PC-9 (cell line): ENCODE data around the gene MEGF8. TPM values are rescaled to one million over a fixed set of nuclear protein-coding genes. Genes with fewer than 3 reads are reported as not detected.

Experiments used
- BruUV-seq: library from RNA; stranded (reverse); fragments of 400-500 nt; replicated peaks from 2 replicates; lab custom pipeline; 2021; lab: Mats Ljungman, UMichigan
- CTCF ChIA-PET: fragments of 300-600 bp; sonication (Branson Sonifier 250); formaldehyde crosslinking; loops from one replicate; lab custom pipeline; 2022; ENCODE audit warnings: antibody characterized with exemption; lab: Charles Lee
- POLR2A ChIA-PET: fragments of 300-600 bp; sonication (Branson Sonifier 250); formaldehyde crosslinking; loops from one replicate; lab custom pipeline; 2022; ENCODE audit warnings: antibody characterized with exemption; ENCODE audit not compliant: unreplicated experiment; lab: Charles Lee
- DNase-seq, 2 experiments: peaks; one replicate each; pipeline versions ENCODE4 v3.0.0 to v3.0.0-alpha.2; 2015 to 2022; ENCODE audit warnings: mixed read lengths in 1 of 2
- H2AFZ ChIP-seq: fragments of 200-600 bp; sonication (generic); 2 replicates; pipeline ENCODE4 v1.8.1; 2017; ENCODE audit warnings: antibody characterized with exemption
- H3F3A ChIP-seq: fragments of 200-600 bp; sonication (generic); 2 replicates; pipeline ENCODE4 v1.8.1; 2017; ENCODE audit warnings: antibody characterized with exemption, mild to moderate bottlenecking, low read depth; ENCODE audit not compliant: insufficient read depth
- H3K27ac ChIP-seq: fragments of 200-600 bp; sonication (generic); 2 replicates; pipeline ENCODE4 v1.6.1; 2016; ENCODE audit warnings: mixed run types
- H3K27me3 ChIP-seq: fragments of 200-600 bp; sonication (generic); 2 replicates; pipeline ENCODE4 v1.6.1; 2016; ENCODE audit warnings: low read depth, mixed run types; ENCODE audit not compliant: insufficient read depth
- H3K36me3 ChIP-seq: fragments of 200-600 bp; sonication (generic); 2 replicates; pipeline ENCODE4 v1.6.1; 2016; ENCODE audit warnings: low read depth, mixed run types
- H3K4me1 ChIP-seq: fragments of 200-600 bp; sonication (generic); replicated peaks from 2 replicates; pipeline ENCODE4 v1.6.1; 2016; ENCODE audit warnings: mixed run types; ENCODE audit not compliant: insufficient read depth
- H3K4me2 ChIP-seq: fragments of 200-600 bp; sonication (generic); 2 replicates; pipeline ENCODE4 v1.6.1; 2017; ENCODE audit warnings: mixed run types
- H3K4me3 ChIP-seq: fragments of 200-600 bp; sonication (generic); 2 replicates; pipeline ENCODE4 v1.6.1; 2016; ENCODE audit warnings: mixed run types
- H3K79me2 ChIP-seq: fragments of 200-600 bp; sonication (generic); 2 replicates; pipeline ENCODE4 v1.6.1; 2017; ENCODE audit warnings: low read depth, mixed run types
- H3K9me2 ChIP-seq: fragments of 200-600 bp; sonication (generic); 2 replicates; pipeline ENCODE4 v1.8.1; 2017; ENCODE audit warnings: mild to moderate bottlenecking; ENCODE audit not compliant: insufficient read depth
- H3K9me3 ChIP-seq: fragments of 200-600 bp; sonication (generic); 2 replicates; pipeline ENCODE4 v1.8.1; 2016; ENCODE audit warnings: low read depth; ENCODE audit not compliant: insufficient read depth
- H4K20me1 ChIP-seq: fragments of 200-600 bp; sonication (generic); 2 replicates; pipeline ENCODE4 v1.8.1; 2017; ENCODE audit not compliant: insufficient read depth
- CTCF ChIP-seq: fragments of 200-600 bp; sonication (generic); conservative IDR thresholded peaks from 2 replicates; pipeline ENCODE4 v1.6.1; 2017; ENCODE audit warnings: mixed run types, antibody characterized with exemption, mild to moderate bottlenecking, moderate library complexity
- EZH2 ChIP-seq: fragments of 200-600 bp; sonication (generic); IDR thresholded peaks from 2 replicates; pipeline ENCODE4 v1.8.0; 2017; ENCODE audit warnings: antibody characterized with exemption, low read depth
- intact Hi-C: fragments of 100-400 bp; cut with micrococcal nuclease; formaldehyde crosslinking; loops from one replicate; pipeline ENCODE4 v1.10.0; 2022; ENCODE audit not compliant: unreplicated experiment
- total RNA-seq: library from RNA; stranded (reverse); gene quantifications from 2 replicates; pipeline ENCODE4 v1.2.3, GENCODE V29; 2021

The MEGF8 gene
- total RNA-seq, 1 experiment from 2014 or later: 40.6 TPM

DNA sequence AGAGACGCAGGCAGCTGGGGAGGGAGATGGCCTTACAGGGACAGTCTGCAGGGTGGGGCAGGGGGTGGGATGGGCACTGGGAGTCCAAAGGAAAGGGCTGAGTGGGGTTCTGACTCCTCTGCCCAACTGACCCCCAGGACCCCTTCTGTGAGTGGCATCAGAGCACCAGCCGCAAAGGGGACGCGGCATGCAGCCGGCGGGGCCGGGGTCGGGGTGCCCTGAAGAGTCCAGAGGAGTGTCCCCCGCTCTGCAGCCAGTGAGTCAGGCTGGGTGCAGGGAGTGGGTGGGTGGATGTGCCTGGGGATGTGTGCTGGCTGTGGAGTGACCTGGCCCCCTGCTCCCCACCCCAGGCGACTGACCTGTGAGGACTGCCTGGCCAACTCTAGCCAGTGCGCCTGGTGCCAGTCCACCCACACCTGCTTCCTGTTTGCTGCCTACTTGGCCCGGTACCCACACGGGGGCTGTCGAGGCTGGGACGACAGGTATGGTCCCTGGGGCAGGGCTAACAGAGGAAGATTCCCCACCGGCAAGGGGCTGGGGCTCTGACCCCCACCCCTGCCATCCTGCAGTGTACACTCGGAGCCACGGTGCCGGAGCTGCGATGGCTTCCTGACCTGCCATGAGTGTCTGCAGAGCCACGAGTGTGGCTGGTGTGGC lies 25.8 kb downstream of the MEGF8 start:
- Histone ChIP-seq H3K27me3 (no peaks in the 10 kb centered on the region), H3K4me1 (no peaks in the 10 kb centered on the region), H2AFZ (no peak overlapping the region), H3F3A (no peaks in the 10 kb centered on the region), H3K36me3 (no peaks in the 10 kb centered on the region; the same call in 1 of the 2 replicates), H3K79me2 (no peaks in the 10 kb centered on the region), H3K27ac (no peak overlapping the region), H3K9me3 (no peaks in the 10 kb centered on the region), H3K4me2 (no peak overlapping the region), H4K20me1 (no peaks in the 10 kb centered on the region), H3K4me3 (no peak overlapping the region), H3K9me2 (no peaks in the 10 kb centered on the region)
- BruUV-seq: no TSS peak
- CTCF ChIA-PET: no interaction called here
- intact Hi-C loops: no loop called here
- POLR2A ChIA-PET: no interaction called here
- TF ChIP-seq CTCF (no peak), EZH2 (no peak)
- no peak for DNase-seq

DNA sequence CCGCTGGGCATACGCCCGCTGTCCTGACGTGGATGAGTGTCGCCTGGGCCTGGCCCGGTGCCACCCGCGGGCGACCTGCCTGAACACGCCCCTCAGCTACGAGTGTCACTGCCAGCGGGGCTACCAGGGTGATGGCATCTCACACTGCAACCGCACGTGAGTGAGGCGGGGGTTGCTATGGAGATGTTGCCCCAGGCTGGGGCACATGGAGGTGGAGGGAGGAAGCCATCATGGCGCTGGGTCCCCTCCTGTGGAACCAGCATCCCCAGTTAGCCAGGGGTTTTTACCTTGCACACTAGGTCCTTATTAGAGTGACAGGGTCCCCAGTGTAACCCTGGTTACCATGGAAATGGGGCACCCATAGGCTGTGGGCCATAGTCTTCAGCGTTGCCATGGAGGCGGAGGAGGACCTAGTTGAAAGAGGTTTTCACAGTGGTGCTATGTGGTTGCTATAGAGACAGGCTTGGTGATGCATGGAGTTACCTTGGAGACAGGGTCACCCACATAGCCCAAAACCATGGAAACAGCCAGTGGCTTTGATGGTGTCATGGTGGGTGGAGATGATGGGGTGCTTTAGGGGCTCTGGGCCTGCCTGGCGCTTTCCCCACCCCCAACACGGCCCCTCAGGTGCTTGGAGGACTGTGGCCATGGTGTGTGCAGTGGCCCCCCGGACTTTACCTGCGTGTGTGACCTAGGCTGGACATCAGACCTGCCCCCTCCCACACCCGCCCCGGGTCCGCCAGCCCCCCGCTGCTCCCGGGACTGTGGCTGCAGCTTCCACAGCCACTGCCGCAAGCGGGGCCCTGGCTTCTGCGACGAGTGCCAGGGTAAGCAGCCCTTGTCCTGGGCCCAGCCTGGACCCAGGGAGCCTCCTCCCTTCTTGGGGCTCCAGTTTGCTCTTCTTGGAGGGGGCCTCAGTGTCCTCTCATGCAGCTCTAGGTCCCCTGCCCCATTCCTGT lies 27.1 kb downstream of the MEGF8 start:
- no peaks in the 10 kb centered on the region for H3K4me1 ChIP-seq
- H3K36me3 ChIP-seq: no peaks in the 10 kb centered on the region; the same call in 1 of the 2 replicates
- no peaks in the 10 kb centered on the region for H4K20me1 ChIP-seq
- no peak overlapping the region for H3K4me2 ChIP-seq
- H3K9me3 ChIP-seq: no peaks in the 10 kb centered on the region
- intact Hi-C loops: no loop called here
- H3K27ac ChIP-seq: no peak overlapping the region
- BruUV-seq: no TSS peak
- POLR2A ChIA-PET: no interaction called here
- no peaks in the 10 kb centered on the region for H3K9me2 ChIP-seq
- H3K27me3 ChIP-seq: no peaks in the 10 kb centered on the region
- H3F3A ChIP-seq: no peaks in the 10 kb centered on the region
- no peak overlapping the region for H3K4me3 ChIP-seq
- no peak for TF ChIP-seq EZH2
- TF ChIP-seq CTCF: no peak
- no peak overlapping the region for H2AFZ ChIP-seq
- CTCF ChIA-PET: no interaction called here
- no peaks in the 10 kb centered on the region for H3K79me2 ChIP-seq
- DNase-seq: no peak

DNA sequence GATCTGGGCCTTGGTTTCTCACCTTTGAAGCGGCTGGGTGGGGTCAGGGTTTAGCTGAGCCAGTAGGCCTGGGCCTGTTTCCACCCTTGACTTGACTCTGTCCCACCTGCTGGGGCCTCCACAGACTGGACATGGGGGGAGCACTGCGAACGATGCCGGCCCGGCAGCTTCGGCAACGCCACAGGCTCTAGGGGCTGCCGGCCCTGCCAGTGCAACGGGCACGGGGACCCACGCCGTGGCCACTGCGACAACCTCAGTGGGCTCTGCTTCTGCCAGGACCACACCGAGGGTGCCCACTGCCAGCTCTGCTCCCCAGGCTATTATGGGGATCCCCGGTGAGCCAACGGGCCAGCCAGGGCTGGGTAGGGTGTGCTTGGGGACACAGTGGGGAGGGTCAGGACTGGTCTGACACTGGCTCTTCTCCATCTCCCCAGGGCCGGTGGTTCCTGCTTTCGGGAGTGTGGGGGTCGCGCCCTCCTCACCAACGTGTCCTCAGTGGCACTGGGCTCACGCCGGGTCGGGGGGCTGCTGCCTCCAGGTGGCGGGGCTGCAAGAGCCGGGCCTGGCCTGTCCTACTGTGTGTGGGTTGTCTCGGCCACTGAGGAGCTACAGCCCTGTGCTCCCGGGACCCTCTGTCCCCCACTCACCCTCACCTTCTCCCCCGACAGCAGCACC lies 28.0 kb downstream of the MEGF8 start:
- ChIA-PET CTCF (no interaction called here), POLR2A (no interaction called here)
- Histone ChIP-seq H3K36me3 (no peaks in the 10 kb centered on the region), H3K79me2 (no peaks in the 10 kb centered on the region), H3K4me2 (no peak overlapping the region), H4K20me1 (no peaks in the 10 kb centered on the region), H3K9me3 (no peaks in the 10 kb centered on the region), H3K27me3 (no peaks in the 10 kb centered on the region), H3K27ac (no peak overlapping the region), H3F3A (no peaks in the 10 kb centered on the region), H2AFZ (no peak overlapping the region), H3K9me2 (no peaks in the 10 kb centered on the region), H3K4me3 (no peak overlapping the region), H3K4me1 (no peaks in the 10 kb centered on the region)
- TF ChIP-seq EZH2 (no peak), CTCF (no peak)
- no TSS peak for BruUV-seq
- no peak for DNase-seq
- intact Hi-C loops: no loop called here
